CD14-positive monocyte (primary cell): ENCODE measurements around the gene PLAC8L1. TPM values are rescaled to one million over a fixed set of nuclear protein-coding genes. Genes with fewer than 3 reads are reported as not detected.

Source experiments
- DNase-seq, 3 donors: peaks; one replicate each; pipeline ENCODE4 v3.0.0-alpha.2; 2011 to 2022
- H2AFZ ChIP-seq: 2 replicates; pipeline ENCODE4 v1.6.0; 2012; ENCODE audit warnings: mild to moderate bottlenecking, low read depth, low read length, inconsistent platforms; ENCODE audit not compliant: insufficient read depth, poor library complexity, severe bottlenecking
- H3K27ac ChIP-seq, 2 donors: 1 replicate in 1 of 2; 2 replicates in 1 of 2; pipeline ENCODE4 v1.5.1; 2012 to 2013; ENCODE audit warnings: low read length in 2 of 2, control low read depth in 1 of 2, inconsistent platforms in 1 of 2, low read depth in 1 of 2, mild to moderate bottlenecking in 1 of 2
- H3K27me3 ChIP-seq, 2 donors: one replicate each; pipeline versions ENCODE4 v1.6.0 to v1.6.1; 2011 to 2013; ENCODE audit warnings: low read length in 2 of 2; ENCODE audit not compliant: control insufficient read depth in 2 of 2, insufficient read depth in 2 of 2
- H3K36me3 ChIP-seq, 2 donors: replicated peaks in 1 of 2; 1 replicate in 1 of 2; 2 replicates in 1 of 2; pipeline versions ENCODE4 v1.5.1 to v1.6.1; 2012 to 2013; ENCODE audit warnings: low read length in 2 of 2, control low read depth in 1 of 2, inconsistent platforms in 1 of 2, mild to moderate bottlenecking in 1 of 2; ENCODE audit not compliant: insufficient read depth in 2 of 2, control insufficient read depth in 1 of 2
- H3K4me1 ChIP-seq, 2 donors: 1 replicate in 1 of 2; 2 replicates in 1 of 2; pipeline versions ENCODE4 v1.5.1 to v1.6.1; 2012 to 2013; ENCODE audit warnings: low read length in 2 of 2, control low read depth in 1 of 2, inconsistent platforms in 1 of 2, mild to moderate bottlenecking in 1 of 2, moderate library complexity in 1 of 2; ENCODE audit not compliant: insufficient read depth in 2 of 2, control insufficient read depth in 1 of 2
- H3K4me2 ChIP-seq: replicated peaks from 2 replicates; pipeline ENCODE3; 2012; ENCODE audit warnings: low read length, moderate library complexity, mild to moderate bottlenecking; ENCODE audit not compliant: poor library complexity, severe bottlenecking; ENCODE audit errors: extremely low read depth
- H3K4me3 ChIP-seq, 3 experiments: fragments of 200-600 bp in 1 of 3; sonication (generic) in 1 of 3; replicated peaks in 1 of 3; 1 replicate in 2 of 3; 2 replicates in 1 of 3; pipeline ENCODE4 v1.5.1; 2011 to 2013; ENCODE audit warnings: low read length in 3 of 3, mild to moderate bottlenecking in 3 of 3, control low read depth in 2 of 3, low read depth in 2 of 3, inconsistent platforms in 1 of 3, moderate library complexity in 1 of 3
- H3K79me2 ChIP-seq: 2 replicates; pipeline ENCODE4 v1.6.0; 2012; ENCODE audit warnings: mild to moderate bottlenecking, control low read depth, inconsistent platforms, low read length, moderate library complexity; ENCODE audit not compliant: insufficient read depth
- H3K9ac ChIP-seq: 2 replicates; pipeline ENCODE4 v1.6.0; 2017; ENCODE audit warnings: low read length, mild to moderate bottlenecking; ENCODE audit not compliant: insufficient read depth, poor library complexity, severe bottlenecking
- H3K9me3 ChIP-seq, 2 donors: replicated peaks in 1 of 2; 1 replicate in 1 of 2; 2 replicates in 1 of 2; pipeline versions ENCODE4 v1.5.1 to v1.6.1; 2012 to 2013; ENCODE audit warnings: low read length in 2 of 2, control low read depth in 1 of 2; ENCODE audit not compliant: control insufficient read depth in 1 of 2, insufficient read depth in 1 of 2
- H4K20me1 ChIP-seq: 2 replicates; pipeline ENCODE4 v1.6.0; 2012; ENCODE audit warnings: mild to moderate bottlenecking, low read length, control low read depth, moderate library complexity; ENCODE audit not compliant: insufficient read depth
- H3K27ac Mint-ChIP-seq, 7 donors: one replicate each; pipeline ENCODE4 v1.8.0; 2020; ENCODE audit warnings: mild to moderate bottlenecking in 7 of 7, mixed read lengths in 7 of 7, moderate library complexity in 6 of 7, inconsistent platforms in 2 of 7
- H3K27me3 Mint-ChIP-seq, 3 donors: one replicate each; pipeline ENCODE4 v1.8.0; 2021 to 2022; ENCODE audit warnings: low read depth in 3 of 3, mild to moderate bottlenecking in 3 of 3, mixed read lengths in 3 of 3, moderate library complexity in 3 of 3, inconsistent platforms in 1 of 3
- H3K36me3 Mint-ChIP-seq, 2 donors: one replicate each; pipeline ENCODE4 v1.8.0; 2020; ENCODE audit warnings: mixed read lengths in 2 of 2, inconsistent platforms in 1 of 2, mild to moderate bottlenecking in 1 of 2
- H3K4me1 Mint-ChIP-seq: one replicate; pipeline ENCODE4 v1.8.0; 2020; ENCODE audit warnings: mild to moderate bottlenecking, mixed read lengths
- H3K4me3 Mint-ChIP-seq, 2 donors: one replicate each; pipeline ENCODE4 v1.8.0; 2020; ENCODE audit warnings: mild to moderate bottlenecking in 2 of 2, mixed read lengths in 2 of 2, moderate library complexity in 1 of 2
- H3K9me3 Mint-ChIP-seq, 7 donors: one replicate each; pipeline ENCODE4 v1.8.0; 2020 to 2022; ENCODE audit warnings: mixed read lengths in 7 of 7, mild to moderate bottlenecking in 6 of 7, moderate library complexity in 6 of 7, inconsistent platforms in 2 of 7
- WGBS: methylation state at CpG from one replicate; pipeline ENCODE4 v1.1.5; 2013; ENCODE audit warnings: missing lambda C conversion rate; ENCODE audit not compliant: insufficient coverage; 5-methylcytosine and 5-hydroxymethylcytosine counted together
- intact Hi-C, 2 donors: fragments of 100-400 bp; cut with micrococcal nuclease; formaldehyde crosslinking; loops; one replicate each; pipeline versions ENCODE4 v1.15.0 to v1.15.1; 2023
- polyA plus RNA-seq, 3 donors: library from polyadenylated mRNA; depleted of rRNA in 1 of 3; unstranded in 2 of 3; stranded (reverse) in 1 of 3; fragments of 300-500 nt in 2 of 3; fragments of >200 nt in 1 of 3; fragmentation: Illumina TruSeq in 2 of 3; gene quantifications; 1 replicate in 2 of 3; 2 replicates in 1 of 3; pipeline ENCODE4 v1.2.3, GENCODE V29; 2012 to 2021
- TF ChIP-seq, protein P1 (sequence below): fragments of 200-600 bp; IDR thresholded peaks from one replicate; pipeline ENCODE4 v1.8.0; 2022; ENCODE audit warnings: antibody characterized with exemption, mild to moderate bottlenecking

Gene PLAC8L1
- polyA plus RNA-seq, 3 donors: not detected

- 93% methylated on average over 7 of the region's 9 CpGs for WGBS
- Histone ChIP-seq H3K4me1 (peaks cover 8 to 11% of the 10 kb centered on the region in 2 donors), H3K36me3 (no peaks in the 10 kb centered on the region), H3K4me3 (no peak overlapping the region), H3K9ac (no peak overlapping the region), H3K4me2 (no peak overlapping the region), H3K27ac (no peak overlapping the region), H3K79me2 (no peaks in the 10 kb centered on the region), H4K20me1 (no peaks in the 10 kb centered on the region), H2AFZ (no peak overlapping the region), H3K27me3 (no peaks in the 10 kb centered on the region), H3K9me3 (no peaks in the 10 kb centered on the region)
- Mint-ChIP-seq H3K9me3 (no peaks in the 10 kb centered on the region), H3K36me3 (no peaks in the 10 kb centered on the region), H3K4me3 (no peak overlapping the region), H3K27ac (no peak overlapping the region), H3K4me1 (peaks cover 12% of the 10 kb centered on the region), H3K27me3 (peaks cover 0 to 6% (median 2%) of the 10 kb centered on the region in 3 donors)
- no peak for DNase-seq
- intact Hi-C loops: no loop called here
- TF ChIP-seq, protein P1, sequence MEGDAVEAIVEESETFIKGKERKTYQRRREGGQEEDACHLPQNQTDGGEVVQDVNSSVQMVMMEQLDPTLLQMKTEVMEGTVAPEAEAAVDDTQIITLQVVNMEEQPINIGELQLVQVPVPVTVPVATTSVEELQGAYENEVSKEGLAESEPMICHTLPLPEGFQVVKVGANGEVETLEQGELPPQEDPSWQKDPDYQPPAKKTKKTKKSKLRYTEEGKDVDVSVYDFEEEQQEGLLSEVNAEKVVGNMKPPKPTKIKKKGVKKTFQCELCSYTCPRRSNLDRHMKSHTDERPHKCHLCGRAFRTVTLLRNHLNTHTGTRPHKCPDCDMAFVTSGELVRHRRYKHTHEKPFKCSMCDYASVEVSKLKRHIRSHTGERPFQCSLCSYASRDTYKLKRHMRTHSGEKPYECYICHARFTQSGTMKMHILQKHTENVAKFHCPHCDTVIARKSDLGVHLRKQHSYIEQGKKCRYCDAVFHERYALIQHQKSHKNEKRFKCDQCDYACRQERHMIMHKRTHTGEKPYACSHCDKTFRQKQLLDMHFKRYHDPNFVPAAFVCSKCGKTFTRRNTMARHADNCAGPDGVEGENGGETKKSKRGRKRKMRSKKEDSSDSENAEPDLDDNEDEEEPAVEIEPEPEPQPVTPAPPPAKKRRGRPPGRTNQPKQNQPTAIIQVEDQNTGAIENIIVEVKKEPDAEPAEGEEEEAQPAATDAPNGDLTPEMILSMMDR: no peak
These were observed 32.0 kb downstream of the PLAC8L1 start for GRCh38 chr5:146073239-146073900.

DNA sequence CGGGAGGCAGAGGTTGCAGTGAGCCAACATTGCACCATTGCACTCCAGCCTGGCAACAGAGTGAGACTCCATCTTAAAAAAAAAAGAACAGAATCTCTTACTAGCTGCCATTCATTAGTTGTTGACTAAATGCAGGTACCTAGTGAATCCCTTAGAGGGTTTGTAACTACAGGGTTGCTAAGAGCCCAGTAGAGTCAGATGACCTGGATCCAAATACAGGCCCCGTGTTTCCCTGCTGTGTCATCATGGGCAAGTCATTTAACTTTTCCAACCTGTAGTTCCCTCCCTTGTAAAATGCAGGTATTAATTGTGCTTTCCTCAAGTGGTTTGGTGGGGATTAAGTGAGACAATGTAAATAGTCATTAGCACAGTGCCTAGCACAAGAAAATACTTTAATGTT lies 32.8 kb downstream of the PLAC8L1 start:
- H3K4me1 ChIP-seq: peaks cover 8 to 11% of the 10 kb centered on the region in 2 donors
- H4K20me1 ChIP-seq: no peaks in the 10 kb centered on the region
- H3K9ac ChIP-seq: no peak overlapping the region
- Mint-ChIP-seq H3K27me3 (peaks cover 0 to 6% (median 2%) of the 10 kb centered on the region in 3 donors), H3K36me3 (no peaks in the 10 kb centered on the region), H3K9me3 (no peaks in the 10 kb centered on the region), H3K27ac (no peak overlapping the region), H3K4me1 (peaks cover 12% of the 10 kb centered on the region), H3K4me3 (no peak overlapping the region)
- DNase-seq: no peak
- no peak overlapping the region for H3K4me3 ChIP-seq
- H3K27ac ChIP-seq: no peak overlapping the region
- no peak overlapping the region for H3K4me2 ChIP-seq
- no peaks in the 10 kb centered on the region for H3K79me2 ChIP-seq
- no peaks in the 10 kb centered on the region for H3K36me3 ChIP-seq
- H2AFZ ChIP-seq: no peak overlapping the region
- no peaks in the 10 kb centered on the region for H3K9me3 ChIP-seq
- no peaks in the 10 kb centered on the region for H3K27me3 ChIP-seq
- TF ChIP-seq, protein P1: no peak
- intact Hi-C loops: no loop called here
- WGBS: 67% methylated on average over 1 of the region's 2 CpGs
